H1 (cell line): Measurements from ENCODE around the gene MAST1. TPM values are rescaled to one million over a fixed set of nuclear protein-coding genes. Genes with fewer than 3 reads are reported as not detected.

Experiments
- CTCF ChIA-PET: fragments of 300-600 bp; sonication (Branson Sonifier 250); formaldehyde crosslinking; loops from one replicate; lab custom pipeline; 2021; ENCODE audit not compliant: partially characterized antibody; lab: Charles Lee
- POLR2A ChIA-PET: fragments of 300-600 bp; sonication (Branson Sonifier 250); formaldehyde crosslinking; loops from one replicate; lab custom pipeline; 2021; ENCODE audit warnings: inconsistent platforms; ENCODE audit not compliant: partially characterized antibody; lab: Charles Lee
- DNase-seq, 2 experiments: peaks; one replicate each; pipeline versions ENCODE4 v3.0.0 to v3.0.0-alpha.2; 2010 to 2022; ENCODE audit warnings: low spot score in 2 of 2, low read depth in 1 of 2, mixed read lengths in 1 of 2
- FAIRE-seq: peaks from 2 replicates; lab custom pipeline; 2011; peaks lifted over from hg19 to GRCh38; lab: Jason Lieb, UNC
- H2AFZ ChIP-seq: 2 replicates; pipeline ENCODE4 v1.8.1; 2012; ENCODE audit warnings: low read length, inconsistent platforms
- H2AK5ac ChIP-seq: 2 replicates; pipeline ENCODE4 v1.6.1; 2013; ENCODE audit warnings: low read depth, low read length
- H2BK120ac ChIP-seq: replicated peaks from 2 replicates; pipeline ENCODE3; 2013; ENCODE audit warnings: low read depth, low read length, inconsistent platforms
- H2BK12ac ChIP-seq: 2 replicates; pipeline ENCODE4 v1.6.1; 2013; ENCODE audit warnings: low read depth, low read length
- H2BK15ac ChIP-seq: 2 replicates; pipeline ENCODE4 v1.6.1; 2013; ENCODE audit warnings: low read length
- H2BK20ac ChIP-seq: 2 replicates; pipeline ENCODE4 v1.6.1; 2013; ENCODE audit warnings: low read length
- H2BK5ac ChIP-seq: 2 replicates; pipeline ENCODE4 v1.6.1; 2013; ENCODE audit warnings: low read depth, low read length
- H3K14ac ChIP-seq: 2 replicates; pipeline ENCODE4 v1.6.1; 2013; ENCODE audit warnings: inconsistent platforms; ENCODE audit not compliant: insufficient read length
- H3K18ac ChIP-seq: 2 replicates; pipeline ENCODE4 v1.6.1; 2013; ENCODE audit warnings: low read length; ENCODE audit errors: extremely low read depth
- H3K23ac ChIP-seq: 2 replicates; pipeline ENCODE4 v1.6.1; 2013; ENCODE audit warnings: inconsistent platforms; ENCODE audit not compliant: insufficient read length
- H3K23me2 ChIP-seq: 2 replicates; pipeline ENCODE4 v1.6.1; 2013; ENCODE audit warnings: low read depth, low read length
- H3K27ac ChIP-seq: 2 replicates; pipeline ENCODE4 v1.6.1; 2011; ENCODE audit warnings: low read depth, low read length, inconsistent platforms
- H3K27me3 ChIP-seq, 4 experiments: replicated peaks in 1 of 4; 1 replicate in 1 of 4; 2 replicates in 3 of 4; pipeline versions ENCODE4 v1.6.1 to v1.8.1; 2011 to 2013; ENCODE audit warnings: low read length in 3 of 4, mild to moderate bottlenecking in 3 of 4, inconsistent platforms in 2 of 4, mixed read lengths in 2 of 4, moderate library complexity in 1 of 4; ENCODE audit not compliant: control insufficient read depth in 3 of 4, insufficient read depth in 3 of 4; ENCODE audit errors: extremely low read depth in 1 of 4
- H3K36me3 ChIP-seq, 4 experiments: 2 replicates each; pipeline versions ENCODE4 v1.6.1 to v1.8.1; 2011 to 2013; ENCODE audit warnings: mild to moderate bottlenecking in 4 of 4, low read length in 3 of 4, moderate library complexity in 2 of 4, control low read depth in 1 of 4, inconsistent platforms in 1 of 4; ENCODE audit not compliant: insufficient read depth in 4 of 4, control insufficient read depth in 2 of 4
- H3K4ac ChIP-seq: replicated peaks from 2 replicates; pipeline ENCODE3; 2013; ENCODE audit warnings: low read length, low read depth, mixed read lengths, inconsistent platforms; ENCODE audit not compliant: insufficient read length
- H3K4me1 ChIP-seq, 4 experiments: replicated peaks in 1 of 4; 1 replicate in 1 of 4; 2 replicates in 3 of 4; pipeline versions ENCODE4 v1.6.1 to v1.8.1; 2011 to 2013; ENCODE audit warnings: low read length in 3 of 4, inconsistent platforms in 2 of 4, mixed read lengths in 1 of 4; ENCODE audit not compliant: insufficient read depth in 4 of 4, control insufficient read depth in 3 of 4
- H3K4me2 ChIP-seq, 2 experiments: 2 replicates each; pipeline versions ENCODE4 v1.6.1 to v1.8.1; 2011 to 2013; ENCODE audit warnings: low read depth in 2 of 2, low read length in 2 of 2, control low read depth in 1 of 2, inconsistent platforms in 1 of 2, mild to moderate bottlenecking in 1 of 2; ENCODE audit not compliant: insufficient read depth in 1 of 2
- H3K4me3 ChIP-seq, 4 experiments: fragments of 200-600, 300-600 bp in 1 of 4; sonication (generic), shearing (Covaris generic), sonication (Bioruptor Twin) in 1 of 4; 2 replicates each; pipeline versions ENCODE4 v1.5.1 to v1.8.1; 2011 to 2016; ENCODE audit warnings: low read length in 4 of 4, low read depth in 3 of 4, control low read depth in 2 of 4, inconsistent platforms in 2 of 4, mild to moderate bottlenecking in 2 of 4, mixed read lengths in 1 of 4, moderate library complexity in 1 of 4; ENCODE audit not compliant: insufficient read depth in 2 of 4; ENCODE audit errors: extremely low read depth in 1 of 4
- H3K56ac ChIP-seq: replicated peaks from 2 replicates; pipeline ENCODE3; 2013; ENCODE audit warnings: low read depth, mild to moderate bottlenecking, mixed read lengths, low read length, inconsistent platforms; ENCODE audit not compliant: insufficient read length
- H3K79me1 ChIP-seq: 2 replicates; pipeline ENCODE4 v1.6.1; 2013; ENCODE audit warnings: low read depth, low read length, control low read depth
- H3K79me2 ChIP-seq, 2 experiments: 2 replicates each; pipeline versions ENCODE4 v1.6.1 to v1.8.1; 2012 to 2013; ENCODE audit warnings: low read length in 2 of 2, mild to moderate bottlenecking in 2 of 2, inconsistent platforms in 1 of 2; ENCODE audit not compliant: insufficient read depth in 2 of 2, control insufficient read depth in 1 of 2
- H3K9ac ChIP-seq, 4 experiments: replicated peaks in 1 of 4; 1 replicate in 1 of 4; 2 replicates in 3 of 4; pipeline versions ENCODE4 v1.6.1 to v1.8.1; 2011 to 2013; ENCODE audit warnings: low read depth in 3 of 4, low read length in 3 of 4, control low read depth in 2 of 4, mild to moderate bottlenecking in 2 of 4, moderate library complexity in 2 of 4, inconsistent platforms in 1 of 4; ENCODE audit errors: extremely low read depth in 1 of 4
- H3K9me3 ChIP-seq, 2 experiments: 2 replicates each; pipeline versions ENCODE4 v1.6.1 to v1.8.1; 2012 to 2013; ENCODE audit warnings: mild to moderate bottlenecking in 2 of 2, moderate library complexity in 2 of 2, control low read depth in 1 of 2, inconsistent platforms in 1 of 2, low read depth in 1 of 2, low read length in 1 of 2, mixed read lengths in 1 of 2; ENCODE audit not compliant: insufficient read depth in 2 of 2
- H4K20me1 ChIP-seq, 2 experiments: replicated peaks in 1 of 2; 2 replicates each; pipeline versions ENCODE3 to v1.8.1; 2011 to 2013; ENCODE audit warnings: inconsistent platforms in 2 of 2, low read length in 2 of 2, mild to moderate bottlenecking in 1 of 2; ENCODE audit not compliant: insufficient read depth in 2 of 2, control insufficient read depth in 1 of 2
- H4K5ac ChIP-seq: 2 replicates; pipeline ENCODE4 v1.6.1; 2013; ENCODE audit warnings: low read length, low read depth, mixed read lengths, inconsistent platforms; ENCODE audit not compliant: insufficient read length
- H4K8ac ChIP-seq: 2 replicates; pipeline ENCODE4 v1.8.0; 2013; ENCODE audit warnings: mild to moderate bottlenecking, moderate library complexity, low read length, inconsistent platforms; ENCODE audit not compliant: insufficient read depth; ENCODE audit errors: extremely low read depth
- H4K91ac ChIP-seq: replicated peaks from 2 replicates; pipeline ENCODE3; 2013; ENCODE audit warnings: low read length, mixed read lengths, inconsistent platforms; ENCODE audit not compliant: insufficient read length
- CREB1 ChIP-seq: IDR thresholded peaks from 2 replicates; pipeline ENCODE4 v1.6.1; 2012; ENCODE audit warnings: inconsistent platforms
- CTCF ChIP-seq, 3 experiments: IDR thresholded peaks; 1 replicate in 2 of 3; 2 replicates in 1 of 3; pipeline versions ENCODE4 v1.5.1 to v1.6.1; 2011; ENCODE audit warnings: low read length in 3 of 3, mild to moderate bottlenecking in 3 of 3, inconsistent platforms in 2 of 3, low read depth in 1 of 3, moderate library complexity in 1 of 3; ENCODE audit not compliant: insufficient read depth in 1 of 3; ENCODE audit errors: control extremely low read depth in 1 of 3
- TBP ChIP-seq: IDR thresholded peaks from 2 replicates; pipeline ENCODE4 v1.6.1; 2011; ENCODE audit warnings: low read depth, low read length, improper control_type of control experiment
- WGBS, 2 experiments: shearing (Covaris generic) in 1 of 2; methylation state at CpG; one replicate each; pipeline versions ENCODE4 v1.1.6 to v1.1.7; 2013 to 2015; ENCODE audit warnings: low lambda C conversion rate in 2 of 2, mixed read lengths in 2 of 2, inconsistent platforms in 1 of 2, low coverage in 1 of 2, missing lambda C conversion rate in 1 of 2; ENCODE audit not compliant: insufficient replicate concordance in 2 of 2, insufficient coverage in 1 of 2, insufficient read length in 1 of 2; ENCODE audit errors: extremely low coverage in 1 of 2, missing lambda C conversion rate in 1 of 2; 5-methylcytosine and 5-hydroxymethylcytosine counted together
- polyA plus RNA-seq, 7 experiments: library from polyadenylated mRNA; depleted of rRNA in 3 of 7; stranded (reverse) in 5 of 7; unstranded in 2 of 7; fragments of >200 nt in 5 of 7; fragments of 200-250 nt in 2 of 7; gene quantifications; 1 replicate in 5 of 7; 2 replicates in 1 of 7; 4 replicates in 1 of 7; pipeline versions ENCODE4 v1.2.1 to v1.2.3, GENCODE V29; 2011 to 2013; ENCODE audit warnings: missing spikeins in 2 of 7, mixed read lengths in 2 of 7
- total RNA-seq: library from RNA; stranded (reverse); fragmentation: NEBNext Ultra II Directional; extraction: Animal tissue kit (Norgen Biotek cat#: 25700); gene quantifications from 2 replicates; pipeline ENCODE4 v1.2.1, GENCODE V29; 2021

MAST1 gene
- total and polyA plus RNA-seq, 2 of the 8 experiments (the other 6 are each of a cell fraction or from before 2014, with no cell fraction given) = 15.6 to 28.3 TPM

GRCh38 chr19:12806242-12807081, 31.9 kb upstream of the MAST1 start, which contains the start of gene RNASEH2A:
TSS of gene RNASEH2A (plus strand) at chr19:12806584. CDS start at chr19:12806674, 90 bp downstream.
- CTCF ChIA-PET = interaction anchor here (0.6 to 17.9 kb wide), 14 partner anchors 9 to 159 kb away, joined by 3 to 288 read pairs (median 4); partner anchors contain the start of genes JUNB and RTBDN
- Histone ChIP-seq H4K5ac (peak within 1 kb of the TSS; percentile 49), H3K14ac (no peak within 1 kb of the TSS), H3K36me3 (peaks cover 5 to 32% (median 9%) of the 10 kb centered on the region in 4 experiments; a peak in 6 of 8 replicates), H2BK20ac (no peak within 1 kb of the TSS), H3K23me2 (peaks cover 14% of the 10 kb centered on the region; the same call in 1 of the 2 replicates), H3K4me2 (peak within 1 kb of the TSS; percentile 88), H3K4me3 (peak within 1 kb of the TSS; percentile 78 to 87 (median 80)), H3K4me1 (peaks cover 0 to 14% (median 9%) of the 10 kb centered on the region in 4 experiments; a peak in 6 of 7 replicates), H2AK5ac (no peak within 1 kb of the TSS), H4K20me1 (no peaks in the 10 kb centered on the region), H2BK120ac (no peak within 1 kb of the TSS), H3K23ac (no peak within 1 kb of the TSS), H4K8ac (peak within 1 kb of the TSS; percentile 95; the same call in 1 of the 2 replicates), H3K18ac (peak within 1 kb of the TSS; percentile 53; the same call in 1 of the 2 replicates), H4K91ac (peak within 1 kb of the TSS; percentile 93), H2AFZ (peak within 1 kb of the TSS; percentile 74), H3K4ac (no peak within 1 kb of the TSS), H3K9ac (peak within 1 kb of the TSS; percentile 73 to 88 (median 80)), H2BK15ac (no peak within 1 kb of the TSS), H3K79me1 (no peaks in the 10 kb centered on the region), H2BK12ac (no peak within 1 kb of the TSS), H3K27me3 (peaks cover 0 to 4% (median under 1%) of the 10 kb centered on the region in 4 experiments; a peak in 2 of 7 replicates), H3K56ac (no peak within 1 kb of the TSS), H2BK5ac (peak within 1 kb of the TSS; percentile 91; the same call in 1 of the 2 replicates), H3K9me3 (0 out of 4 replicates have a peak, but pooled peaks cover 0 to 2% of the 10 kb centered on the region in 2 experiments), H3K79me2 (peaks cover 0 to 4% of the 10 kb centered on the region in 2 experiments; a peak in 1 of 4 replicates), H3K27ac (peak within 1 kb of the TSS; percentile 33; the same call in 1 of the 2 replicates)
- WGBS, 2 experiments = 6% methylated on average over 64 of the region's 66 CpGs; no CpG with 5 or more reads in 1 of the 2 experiments
- POLR2A ChIA-PET = interaction anchor here (0.5 to 2.3 kb wide), 17 partner anchors 8 to 144 kb away, joined by 3 to 11 read pairs (median 3); partner anchors contain the start of genes DNASE2 and JUNB
- DNase-seq (peak in 1 of 2 experiments; percentile 91), FAIRE-seq (no peak)
- TF ChIP-seq TBP (peak; percentile 75), CREB1 (peak; percentile 95), CTCF (IDR thresholded peaks at IDR 0.05; ENCODE audit: control extremely low read depth in 1 of 3, insufficient read depth in 1 of 3, low read depth in 1 of 3, low read length in 3 of 3) (no peak)
